ENCODE measurements around the gene APP.
A peak's percentile ranks its signal among the peaks of the same experiment; 100 is the strongest.
"Not testable (repeated sequence)": the region's sequence is repeated elsewhere in the genome, so short reads cannot be mapped to it uniquely, and the experiment has no call there.

APP gene

GRCh38 chr21:25938658-25939395, 231.7 kb downstream of the APP start:
- DNase-seq (ENCODE audit: low read depth) = no peak

- peak; percentile 20 for DNase-seq (ENCODE audit: low read depth)
Measured at GRCh38 chr21:25936776-25937175, 233.8 kb downstream of the APP start.

GRCh38 chr21:25934771-25935224, 235.8 kb downstream of the APP start:
- peak; percentile 92 for DNase-seq (ENCODE audit: low read depth)

- peak; percentile 19 for DNase-seq (ENCODE audit: low read depth)
Measured at GRCh38 chr21:25934130-25934529, 236.4 kb downstream of the APP start.

GRCh38 chr21:25931765-25932164, 238.8 kb downstream of the APP start:
- DNase-seq (ENCODE audit: low read depth) = no peak

DNA sequence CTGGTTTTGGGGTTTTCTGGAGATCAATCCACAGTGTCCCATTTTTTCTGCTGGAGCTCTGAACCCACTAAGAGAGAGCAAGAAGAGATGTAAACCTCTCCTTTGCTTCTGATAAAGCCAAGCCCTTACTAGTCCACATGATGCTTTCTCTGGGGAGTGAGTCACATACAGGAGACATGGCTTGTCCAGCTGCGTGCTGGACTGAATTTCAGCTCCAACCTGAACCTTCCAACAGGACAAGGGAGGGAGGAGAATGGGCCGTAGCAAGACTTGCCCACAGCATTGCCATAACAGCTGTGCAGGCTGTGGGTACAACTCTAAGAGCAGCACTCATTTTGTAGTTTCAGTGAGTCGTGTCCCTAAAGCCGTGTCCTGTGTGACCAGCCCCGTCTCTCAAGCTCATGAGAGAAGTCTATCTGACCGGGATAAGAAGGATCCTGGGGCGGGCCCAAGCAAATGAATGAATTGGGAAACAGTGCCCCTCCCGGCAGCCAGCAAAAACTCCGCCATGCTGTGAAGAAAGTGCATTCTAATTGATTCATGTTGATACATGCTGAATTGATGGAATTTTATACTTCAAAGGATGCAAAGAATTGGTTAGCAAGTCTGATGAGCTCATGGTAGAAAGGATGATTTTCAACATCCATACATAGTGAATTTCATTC, 240.6 kb downstream of the APP start:
- peak; percentile 39 for DNase-seq (ENCODE audit: low read depth)

- peak; percentile 29 for DNase-seq (ENCODE audit: low read depth)
Measured at GRCh38 chr21:25927195-25927880, 243.2 kb downstream of the APP start.

GRCh38 chr21:25925936-25926335, 244.6 kb downstream of the APP start:
- DNase-seq (ENCODE audit: low read depth) = peak; percentile 34

GRCh38 chr21:25925064-25925800, 245.3 kb downstream of the APP start:
- DNase-seq (ENCODE audit: low read depth) = no peak

DNA sequence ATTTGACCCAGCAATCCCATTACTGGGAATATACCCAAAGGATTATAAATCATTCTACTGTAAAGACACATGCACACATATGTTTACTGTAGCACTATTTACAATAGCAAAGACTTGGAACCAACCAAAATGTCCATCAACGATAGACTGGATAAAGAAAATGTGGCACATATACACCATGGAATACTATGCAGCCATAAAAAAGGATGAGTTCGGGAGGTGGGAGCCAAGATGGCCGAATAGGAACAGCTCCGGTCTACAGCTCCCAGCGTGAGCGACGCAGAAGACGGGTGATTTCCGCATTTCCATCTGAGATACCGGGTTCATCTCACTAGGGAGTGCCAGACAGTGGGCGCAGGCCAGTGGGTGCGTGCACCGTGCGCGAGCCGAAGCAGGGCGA, 252.4 kb downstream of the APP start:
- not testable (repeated sequence) for DNase-seq (ENCODE audit: low read depth)

DNA sequence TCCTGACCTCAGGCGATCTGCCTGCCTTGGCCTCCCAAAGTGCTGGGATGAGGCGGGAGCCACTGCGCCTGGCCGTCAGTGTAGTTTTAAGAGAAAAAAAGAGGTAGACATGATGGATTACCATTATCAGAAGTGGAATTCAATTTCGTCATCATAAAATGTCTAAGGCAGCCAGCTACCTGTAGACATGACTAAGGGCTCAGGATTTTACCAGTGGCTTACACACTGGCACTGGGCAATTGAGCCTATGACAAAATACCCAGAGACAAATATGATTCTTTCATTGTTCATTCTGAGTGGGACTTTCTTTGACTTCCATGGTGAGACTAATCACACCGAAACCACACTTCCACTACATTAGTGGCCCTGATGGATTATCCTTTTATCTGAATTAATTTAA, 254.3 kb downstream of the APP start:
- no peak for DNase-seq (ENCODE audit: low read depth)

DNA sequence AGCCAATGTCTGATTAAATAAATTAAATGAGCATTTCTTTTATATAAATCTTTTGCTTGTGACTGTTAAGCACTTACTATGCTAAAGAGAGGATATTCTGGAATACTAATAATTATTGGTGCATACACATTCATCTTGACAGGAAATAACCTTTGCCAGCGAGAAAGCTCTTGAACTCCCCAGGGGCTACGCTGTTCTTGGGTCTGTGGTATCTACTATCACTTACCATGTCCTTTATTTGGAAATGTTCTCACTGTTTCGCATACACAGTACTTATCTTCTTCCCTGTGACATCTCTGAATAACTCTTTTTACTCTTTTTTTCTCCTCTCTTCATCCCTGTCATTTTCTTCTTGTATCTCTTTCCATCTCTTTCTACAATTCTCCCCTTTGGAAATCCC, 257.1 kb downstream of the APP start:
- no peak for DNase-seq (ENCODE audit: low read depth)

DNA sequence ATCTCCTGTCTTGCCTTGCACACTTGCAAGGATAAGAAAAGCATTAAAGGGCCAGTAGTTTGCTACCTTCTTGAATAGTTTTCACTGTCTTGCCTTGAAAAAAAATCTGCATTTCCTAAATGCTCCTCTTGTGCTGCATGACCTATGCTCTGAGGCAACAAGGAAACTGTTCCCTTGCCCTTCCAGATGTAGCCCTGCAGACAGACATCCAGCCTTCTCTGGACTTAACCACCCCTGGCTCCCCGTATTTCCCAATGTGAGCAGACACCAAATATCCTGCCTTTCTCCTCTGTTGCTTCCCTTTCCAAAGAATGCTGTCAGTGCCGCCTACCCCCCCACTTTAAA, 258.2 kb downstream of the APP start:
- no peak for DNase-seq (ENCODE audit: low read depth)

- no peak for DNase-seq (ENCODE audit: low read depth)
Measured at GRCh38 chr21:25911730-25912401, 258.7 kb downstream of the APP start.

DNA sequence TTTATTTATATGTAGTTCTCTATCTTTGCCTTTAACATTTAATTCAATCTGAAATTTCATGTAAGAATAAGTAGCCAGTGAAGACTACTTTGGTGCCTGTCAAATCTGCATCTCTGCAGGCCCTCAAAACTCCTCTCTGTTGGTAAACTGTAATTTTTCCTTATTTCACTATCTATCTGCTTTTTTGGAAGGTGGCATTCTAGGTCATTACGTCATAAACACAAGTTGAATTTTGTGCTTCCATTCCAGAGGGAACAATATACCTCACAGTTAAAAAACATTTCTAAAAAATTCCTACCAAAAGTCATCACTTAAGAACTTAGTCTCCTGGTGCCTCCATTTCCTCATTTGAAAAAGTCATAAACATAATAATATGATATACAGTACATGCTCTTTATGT, 259.8 kb downstream of the APP start:
- DNase-seq (ENCODE audit: low read depth) = no peak

- DNase-seq (ENCODE audit: low read depth) = no peak
Measured at GRCh38 chr21:25909341-25909740, 261.2 kb downstream of the APP start.

DNA sequence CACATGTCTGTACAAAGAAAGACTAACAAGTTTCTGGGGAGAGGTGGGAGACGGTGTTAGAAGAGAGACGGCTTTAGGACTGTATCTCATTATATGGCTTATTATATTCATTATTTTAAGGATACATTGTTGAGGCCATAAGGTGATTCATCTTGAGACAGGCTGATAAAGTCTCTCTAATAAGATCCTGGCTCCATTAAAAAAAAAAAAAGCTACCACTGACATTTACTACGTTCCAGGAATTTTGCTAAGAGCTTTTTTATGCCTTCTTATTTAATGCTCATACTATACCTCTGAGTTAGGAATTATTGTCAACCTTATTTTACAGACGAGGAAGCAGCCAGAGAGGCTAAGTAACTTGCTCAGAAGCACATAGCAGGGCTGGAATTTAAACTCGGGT, 262.1 kb downstream of the APP start:
- peak; percentile 38 for DNase-seq (ENCODE audit: low read depth)

- DNase-seq (ENCODE audit: low read depth) = no peak
Measured at GRCh38 chr21:25907573-25908275, 262.8 kb downstream of the APP start.

DNA sequence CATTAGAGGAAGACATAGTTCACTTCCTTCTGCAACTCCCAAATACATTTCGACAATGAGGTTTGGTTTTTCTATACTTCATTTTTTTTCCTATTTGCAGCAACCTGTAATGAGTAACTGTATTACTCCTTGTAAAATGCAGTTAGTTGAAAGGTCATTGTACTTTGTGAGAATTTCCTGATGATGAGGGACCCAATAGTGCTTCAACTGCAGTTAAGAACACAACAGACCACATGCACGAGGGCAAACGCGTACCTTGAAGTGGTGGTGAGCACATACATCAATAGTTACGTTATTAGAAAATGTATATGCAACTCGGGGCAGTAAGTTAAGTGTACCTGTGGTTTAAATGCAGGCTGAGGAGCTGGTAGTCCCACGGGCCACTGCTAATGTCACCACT, 264.0 kb downstream of the APP start:
- no peak for DNase-seq (ENCODE audit: low read depth)

- no peak for DNase-seq (ENCODE audit: low read depth)
Measured at GRCh38 chr21:25905126-25905525, 265.4 kb downstream of the APP start.

DNA sequence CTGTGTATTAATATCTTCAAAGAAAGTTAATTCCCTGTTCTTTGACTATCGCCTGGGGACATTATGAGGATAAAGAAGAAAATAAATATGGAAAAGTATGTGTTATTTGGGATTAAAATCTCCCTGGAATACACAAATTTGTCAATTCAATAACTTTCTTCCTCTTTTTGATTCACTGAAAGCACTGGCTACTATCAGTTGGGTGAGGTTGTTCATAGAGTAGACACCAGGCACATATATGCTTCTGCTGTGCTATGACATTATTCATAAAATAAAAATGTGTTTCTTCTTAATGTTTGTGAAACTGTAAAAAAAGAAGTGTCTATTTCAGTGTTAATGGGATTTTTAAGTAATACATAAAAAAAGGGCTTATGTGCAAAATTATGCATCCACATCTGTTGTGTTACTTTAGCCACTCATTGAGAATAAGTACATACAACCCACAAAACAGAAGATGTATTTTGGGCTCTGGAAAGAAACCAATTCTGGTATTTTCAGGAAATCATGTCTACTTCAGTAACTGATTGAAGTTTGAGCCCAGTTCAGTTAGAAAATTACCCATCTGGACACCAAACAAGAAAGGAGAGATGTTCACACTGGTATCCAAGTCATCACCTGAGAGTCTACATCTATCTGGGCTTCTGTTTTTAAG, 266.4 kb downstream of the APP start:
- no peak for DNase-seq (ENCODE audit: low read depth)

Measured in EH (cell line).